Suprapubic skin (tissue), 4 donors: ENCODE results near the gene NDUFA13. TPM values are rescaled to one million over a fixed set of nuclear protein-coding genes. Genes with fewer than 3 reads are reported as not detected.

Experiments used
- DNase-seq, 2 donors: peaks; one replicate each; pipeline ENCODE4 v3.0.0-alpha.2; 2019; ENCODE audit warnings: low spot score in 2 of 2
- H3K27ac ChIP-seq: fragments of 200-600 bp; sonication (generic); one replicate; pipeline ENCODE4 v1.5.1; 2019
- H3K27me3 ChIP-seq: fragments of 200-600 bp; sonication (generic); one replicate; pipeline ENCODE4 v1.5.1; 2019
- H3K36me3 ChIP-seq: fragments of 200-600 bp; sonication (generic); one replicate; pipeline ENCODE4 v1.5.1; 2019
- H3K4me1 ChIP-seq: fragments of 200-600 bp; sonication (generic); one replicate; pipeline ENCODE4 v1.5.1; 2019
- H3K4me3 ChIP-seq: fragments of 200-600 bp; sonication (generic); one replicate; pipeline ENCODE4 v1.5.1; 2019; ENCODE audit warnings: mild to moderate bottlenecking
- H3K9me3 ChIP-seq: fragments of 200-600 bp; sonication (generic); one replicate; pipeline ENCODE4 v1.5.1; 2019
- EP300 ChIP-seq: sonication (generic); formaldehyde crosslinking; IDR thresholded peaks from one replicate; pipeline ENCODE4 v1.6.1; 2017; ENCODE audit warnings: antibody characterized with exemption
- POLR2A ChIP-seq, 2 donors: fragments of 450-650 bp; IDR thresholded peaks; one replicate each; pipeline ENCODE4 v1.6.1; 2017; ENCODE audit warnings: antibody characterized with exemption in 2 of 2, mild to moderate bottlenecking in 2 of 2, moderate library complexity in 2 of 2
- POLR2AphosphoS5 ChIP-seq, 3 donors: sonication (generic); formaldehyde crosslinking; IDR thresholded peaks; one replicate each; pipeline ENCODE4 v1.6.1; 2017; ENCODE audit warnings: antibody characterized with exemption in 3 of 3
- WGBS: methylation state at CpG from one replicate; pipeline ENCODE4 v1.1.5; 2018; 5-methylcytosine and 5-hydroxymethylcytosine counted together
- total RNA-seq, 4 donors: library from RNA; depleted of rRNA; stranded (reverse); fragments of >200 nt; gene quantifications; one replicate each; pipeline ENCODE4 v1.1.0, GENCODE V29; 2016
- TF ChIP-seq, protein P1 (sequence below), 2 donors: fragments of 200-600 bp in 1 of 2; fragments of 450-650 bp in 1 of 2; sonication (generic) in 1 of 2; IDR thresholded peaks; one replicate each; pipeline ENCODE4 v1.5.1; 2016 to 2019; ENCODE audit warnings: antibody characterized with exemption in 2 of 2, mild to moderate bottlenecking in 1 of 2, moderate library complexity in 1 of 2

Gene NDUFA13
- total RNA-seq, 4 donors from 2014 or later = 94.4 to 160 (median 109) TPM

DNA sequence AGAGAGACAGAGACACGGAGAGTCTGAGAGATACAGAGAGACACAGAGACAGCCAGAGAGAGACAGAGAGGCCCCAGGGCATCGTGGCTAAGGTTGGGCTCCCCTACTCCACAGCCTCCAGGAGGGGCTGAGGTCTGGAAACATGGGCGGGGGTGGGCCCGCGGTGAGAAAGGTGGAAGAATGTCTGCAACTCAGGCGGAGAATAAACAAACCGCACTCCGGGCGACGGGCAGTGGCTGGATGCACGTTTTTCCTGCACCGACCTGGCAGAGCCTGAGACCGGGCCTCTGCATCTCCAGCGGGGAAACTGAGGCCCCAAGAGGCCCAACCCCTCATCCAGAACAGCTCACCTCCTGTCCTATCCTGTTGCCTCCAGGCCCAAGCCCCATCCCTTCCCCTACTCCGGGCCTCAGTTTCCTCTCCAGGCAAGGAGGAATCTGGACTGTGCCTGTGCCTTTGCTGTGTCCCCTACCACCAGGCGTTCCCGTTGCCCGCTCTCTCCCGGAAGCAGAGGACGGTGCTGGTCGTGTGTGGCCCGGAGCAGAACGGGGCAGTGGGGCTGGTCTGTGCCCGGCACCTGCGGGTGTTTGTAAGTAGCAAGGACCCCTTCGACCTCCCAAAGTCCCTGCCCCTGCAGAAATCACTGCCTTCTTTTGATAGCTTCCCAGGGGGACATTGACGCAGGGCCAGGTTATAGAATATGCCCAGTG, 18.7 kb downstream of the NDUFA13 start:
- Histone ChIP-seq H3K27me3 (no peaks in the 10 kb centered on the region), H3K4me3 (no peak overlapping the region), H3K4me1 (peaks cover 27% of the 10 kb centered on the region), H3K27ac (no peak overlapping the region), H3K36me3 (no peaks in the 10 kb centered on the region), H3K9me3 (no peaks in the 10 kb centered on the region)
- 81% methylated on average over 25 of the region's 27 CpGs for WGBS
- TF ChIP-seq, protein P1, sequence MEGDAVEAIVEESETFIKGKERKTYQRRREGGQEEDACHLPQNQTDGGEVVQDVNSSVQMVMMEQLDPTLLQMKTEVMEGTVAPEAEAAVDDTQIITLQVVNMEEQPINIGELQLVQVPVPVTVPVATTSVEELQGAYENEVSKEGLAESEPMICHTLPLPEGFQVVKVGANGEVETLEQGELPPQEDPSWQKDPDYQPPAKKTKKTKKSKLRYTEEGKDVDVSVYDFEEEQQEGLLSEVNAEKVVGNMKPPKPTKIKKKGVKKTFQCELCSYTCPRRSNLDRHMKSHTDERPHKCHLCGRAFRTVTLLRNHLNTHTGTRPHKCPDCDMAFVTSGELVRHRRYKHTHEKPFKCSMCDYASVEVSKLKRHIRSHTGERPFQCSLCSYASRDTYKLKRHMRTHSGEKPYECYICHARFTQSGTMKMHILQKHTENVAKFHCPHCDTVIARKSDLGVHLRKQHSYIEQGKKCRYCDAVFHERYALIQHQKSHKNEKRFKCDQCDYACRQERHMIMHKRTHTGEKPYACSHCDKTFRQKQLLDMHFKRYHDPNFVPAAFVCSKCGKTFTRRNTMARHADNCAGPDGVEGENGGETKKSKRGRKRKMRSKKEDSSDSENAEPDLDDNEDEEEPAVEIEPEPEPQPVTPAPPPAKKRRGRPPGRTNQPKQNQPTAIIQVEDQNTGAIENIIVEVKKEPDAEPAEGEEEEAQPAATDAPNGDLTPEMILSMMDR (IDR thresholded peaks at IDR 0.05) = no peak
- TF ChIP-seq EP300 (no peak), POLR2A (IDR thresholded peaks at IDR 0.05) (no peak), POLR2AphosphoS5 (IDR thresholded peaks at IDR 0.05) (no peak)
- DNase-seq = no peak

GRCh38 chr19:19535311-19536191, 19.5 kb downstream of the NDUFA13 start:
- H3K36me3 ChIP-seq = no peaks in the 10 kb centered on the region
- H3K27ac ChIP-seq = no peak overlapping the region
- peaks cover 33% of the 10 kb centered on the region for H3K4me1 ChIP-seq
- DNase-seq = no peak
- no peak for TF ChIP-seq EP300
- no peak for TF ChIP-seq POLR2AphosphoS5 (IDR thresholded peaks at IDR 0.05)
- no peak for TF ChIP-seq POLR2A (IDR thresholded peaks at IDR 0.05)
- TF ChIP-seq, protein P1 (IDR thresholded peaks at IDR 0.05) = no peak
- H3K4me3 ChIP-seq = no peak overlapping the region
- peaks cover 6% of the 10 kb centered on the region for H3K27me3 ChIP-seq
- H3K9me3 ChIP-seq = no peaks in the 10 kb centered on the region
- 90% methylated on average over 11 of the region's 34 CpGs for WGBS

- TF ChIP-seq POLR2A (IDR thresholded peaks at IDR 0.05) = no peak
- TF ChIP-seq POLR2AphosphoS5 (IDR thresholded peaks at IDR 0.05) = no peak
- TF ChIP-seq, protein P1 (IDR thresholded peaks at IDR 0.05) = no peak
- TF ChIP-seq EP300 = no peak
- H3K4me1 ChIP-seq = peaks cover 41% of the 10 kb centered on the region
- H3K4me3 ChIP-seq = peak overlapping the region; percentile 41
- DNase-seq = no peak
- H3K36me3 ChIP-seq = no peaks in the 10 kb centered on the region
- 24% methylated on average over 50 of the region's 59 CpGs for WGBS
- H3K27ac ChIP-seq = no peak overlapping the region
- no peaks in the 10 kb centered on the region for H3K9me3 ChIP-seq
- H3K27me3 ChIP-seq = peaks cover 17% of the 10 kb centered on the region
These were observed 21.3 kb downstream of the NDUFA13 start for GRCh38 chr19:19537075-19538048.

DNA sequence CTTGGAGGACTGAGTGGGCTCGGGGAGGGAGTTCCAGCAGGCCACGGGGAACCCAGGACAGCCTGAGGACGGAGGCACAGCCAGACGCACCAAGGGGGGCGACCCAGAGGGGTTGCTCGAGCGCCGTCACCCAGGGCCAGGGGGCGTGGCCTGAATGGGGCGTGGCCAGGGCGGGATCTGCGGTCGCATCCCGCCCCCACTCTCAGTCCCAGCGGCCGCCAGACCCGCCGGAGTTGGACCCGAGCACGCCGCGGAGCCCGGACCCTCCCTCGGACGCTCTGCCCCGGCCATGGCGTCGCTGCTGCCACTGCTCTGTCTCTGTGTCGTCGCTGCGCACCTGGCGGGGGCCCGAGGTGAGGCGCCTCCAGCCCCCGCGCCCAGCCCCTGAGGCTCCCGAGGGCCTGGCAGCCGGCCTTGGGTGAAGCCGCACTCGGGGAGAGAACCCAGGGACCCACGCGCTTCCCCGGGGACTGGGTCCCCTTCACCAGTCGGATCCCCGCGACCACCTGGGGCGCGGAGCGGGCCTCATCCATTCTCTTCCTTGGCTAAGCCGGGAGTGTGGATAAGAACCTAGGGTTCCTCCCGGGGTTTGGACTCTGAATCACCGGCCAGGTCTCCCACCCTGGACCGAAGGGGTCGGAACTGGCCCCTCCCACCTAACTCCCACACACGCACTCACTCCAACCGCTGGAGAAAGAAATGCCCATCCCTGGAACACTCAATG, 22.2 kb downstream of the NDUFA13 start, which contains the start of gene CILP2:
CILP2 (plus strand) TSS at position 205 of the 724 bp plus-strand sequence; CDS start at position 290, 85 bp downstream.
- Histone ChIP-seq H3K36me3 (no peaks in the 10 kb centered on the region), H3K4me3 (peak within 1 kb of the TSS; percentile 41), H3K9me3 (no peaks in the 10 kb centered on the region), H3K27ac (no peak within 1 kb of the TSS), H3K27me3 (peaks cover 17% of the 10 kb centered on the region), H3K4me1 (peaks cover 39% of the 10 kb centered on the region)
- DNase-seq = no peak
- WGBS = 4% methylated on average over 27 of the region's 56 CpGs
- TF ChIP-seq EP300 = no peak
- TF ChIP-seq POLR2AphosphoS5 (IDR thresholded peaks at IDR 0.05) = no peak
- TF ChIP-seq POLR2A (IDR thresholded peaks at IDR 0.05) = no peak
- TF ChIP-seq, protein P1 (IDR thresholded peaks at IDR 0.05) = no peak
